Osteocyte (in vitro differentiated cells): ENCODE measurements around the gene ARID2. TPM values are rescaled to one million over a fixed set of nuclear protein-coding genes. Genes with fewer than 3 reads are reported as not detected.
A peak's percentile ranks its signal among the peaks of the same experiment; 100 is the strongest.

ENCODE experiments used
- DNase-seq: peaks from one replicate; pipeline ENCODE4 v3.0.0; 2021; ENCODE audit warnings: mixed read lengths; ENCODE audit not compliant: unreplicated experiment; ENCODE audit errors: extremely low spot score
- H3K27ac Mint-ChIP-seq: one replicate; pipeline ENCODE4 v1.8.0; 2021; ENCODE audit warnings: mild to moderate bottlenecking, mixed read lengths; ENCODE audit not compliant: unreplicated experiment
- H3K27me3 Mint-ChIP-seq: one replicate; pipeline ENCODE4 v1.8.0; 2021; ENCODE audit warnings: mixed read lengths; ENCODE audit not compliant: unreplicated experiment
- H3K36me3 Mint-ChIP-seq: one replicate; pipeline ENCODE4 v1.8.0; 2021; ENCODE audit warnings: mixed read lengths; ENCODE audit not compliant: unreplicated experiment
- H3K4me1 Mint-ChIP-seq: one replicate; pipeline ENCODE4 v1.8.0; 2021; ENCODE audit warnings: mixed read lengths; ENCODE audit not compliant: unreplicated experiment
- H3K4me3 Mint-ChIP-seq: one replicate; pipeline ENCODE4 v1.8.0; 2021; ENCODE audit warnings: mild to moderate bottlenecking, moderate library complexity, mixed read lengths; ENCODE audit not compliant: unreplicated experiment
- H3K9me3 Mint-ChIP-seq: one replicate; pipeline ENCODE4 v1.8.0; 2021; ENCODE audit warnings: mixed read lengths; ENCODE audit not compliant: unreplicated experiment
- CTCF ChIP-seq: fragments of 200-600 bp; sonication (generic); IDR thresholded peaks from 2 replicates; pipeline ENCODE4 v1.5.0; 2021; ENCODE audit warnings: antibody characterized with exemption, mild to moderate bottlenecking, moderate library complexity
- long read RNA-seq: library from polyadenylated mRNA; unstranded; transcript quantifications from one replicate; pipeline ENCODE4 v2.0.0, GENCODE V29; 2021
- total RNA-seq: library from RNA; stranded (reverse); gene quantifications from 2 replicates; pipeline ENCODE4 v1.2.1, GENCODE V29; 2021

ARID2 gene
- 38.1 and 44.4 TPM in 2 replicates for total RNA-seq
- long read RNA-seq, partial matches to known transcripts = 41 of 45 reads
- long read RNA-seq, other reads (novel, unspliced or antisense) = 4 of 45 reads

GRCh38 chr12:45729233-45730083, at the start of gene ARID2:
Gene ARID2 (plus strand): TSS chr12:45729706. CDS start chr12:45729837, 131 bp downstream.
- H3K4me1 Mint-ChIP-seq = peaks cover 40% of the 10 kb centered on the region
- peaks cover 2% of the 10 kb centered on the region for H3K36me3 Mint-ChIP-seq
- peak within 1 kb of the TSS; percentile 99 for H3K27ac Mint-ChIP-seq
- H3K4me3 Mint-ChIP-seq = peak within 1 kb of the TSS; percentile 88
- no peaks in the 10 kb centered on the region for H3K27me3 Mint-ChIP-seq
- TF ChIP-seq CTCF = no peak
- peak; percentile 90 for DNase-seq
- H3K9me3 Mint-ChIP-seq = no peaks in the 10 kb centered on the region

- no peak for DNase-seq
- H3K4me1 Mint-ChIP-seq = no peaks in the 10 kb centered on the region
Measured at GRCh38 chr12:45680362-45680761, 49.1 kb upstream of the ARID2 start.

GRCh38 chr12:45681465-45681864, 48.0 kb upstream of the ARID2 start:
- Mint-ChIP-seq H3K4me3 (no peak overlapping the region), H3K4me1 (no peaks in the 10 kb centered on the region), H3K27ac (no peak overlapping the region), H3K36me3 (no peaks in the 10 kb centered on the region), H3K9me3 (no peaks in the 10 kb centered on the region), H3K27me3 (peaks cover 39% of the 10 kb centered on the region)
- TF ChIP-seq CTCF = no peak
- DNase-seq = no peak

More at GRCh38 chr12:45680362-45680761, 49.1 kb upstream of the ARID2 start:
- Mint-ChIP-seq H3K4me3 (no peak overlapping the region), H3K27me3 (peaks cover 37% of the 10 kb centered on the region), H3K9me3 (no peaks in the 10 kb centered on the region), H3K27ac (no peak overlapping the region), H3K36me3 (no peaks in the 10 kb centered on the region)
- TF ChIP-seq CTCF = no peak

GRCh38 chr12:45685680-45686079, 43.8 kb upstream of the ARID2 start:
- Mint-ChIP-seq H3K36me3 (no peaks in the 10 kb centered on the region), H3K27ac (no peak overlapping the region), H3K9me3 (no peaks in the 10 kb centered on the region), H3K27me3 (peaks cover 35% of the 10 kb centered on the region), H3K4me1 (peaks cover 13% of the 10 kb centered on the region), H3K4me3 (no peak overlapping the region)
- no peak for TF ChIP-seq CTCF
- no peak for DNase-seq
